ENCODE data around the gene CDC42BPA. TPM values are rescaled to one million over a fixed set of nuclear protein-coding genes. Genes with fewer than 3 reads are reported as not detected.

CDC42BPA gene
- total and polyA plus RNA-seq, 2 donors (not counting 3 experiments of a cell fraction or from before 2014, with no cell fraction given), result 26.1 to 92.6 TPM

DNA sequence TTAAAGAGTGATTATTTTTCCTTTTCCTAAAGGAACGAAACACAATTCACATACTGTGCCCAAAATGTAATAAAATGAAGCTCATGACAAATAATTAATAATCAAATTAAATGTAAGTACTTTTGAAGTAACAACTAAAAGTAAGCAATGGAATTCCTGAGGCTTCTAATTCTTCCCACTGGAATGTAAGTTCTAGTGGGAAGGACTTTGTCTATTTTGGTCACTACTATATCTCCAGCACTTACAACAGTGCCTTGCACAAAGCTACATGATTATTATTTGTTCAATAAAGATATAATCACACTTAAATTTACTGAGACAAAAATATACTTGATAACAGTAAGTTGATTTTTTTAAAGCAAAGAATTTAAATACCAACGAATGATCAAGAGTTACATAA, 249.4 kb downstream of the CDC42BPA start:
- POLR2A ChIA-PET, result no interaction called here
- TF ChIP-seq POLR2AphosphoS5 (IDR thresholded peaks at IDR 0.05; ENCODE audit: insufficient read depth, low read depth, low read length) (no peak), FOS (IDR thresholded peaks at IDR 0.05; ENCODE audit: borderline replicate concordance, insufficient read depth, low read length) (no peak), MYC (IDR thresholded peaks at IDR 0.05; ENCODE audit: low read depth, low read length) (no peak), POLR2A (IDR thresholded peaks at IDR 0.05; ENCODE audit: low read depth, low read length) (no peak), EZH2 (IDR thresholded peaks at IDR 0.05; ENCODE audit: borderline replicate concordance, low read depth, low read length, severe bottlenecking) (no peak)

DNA sequence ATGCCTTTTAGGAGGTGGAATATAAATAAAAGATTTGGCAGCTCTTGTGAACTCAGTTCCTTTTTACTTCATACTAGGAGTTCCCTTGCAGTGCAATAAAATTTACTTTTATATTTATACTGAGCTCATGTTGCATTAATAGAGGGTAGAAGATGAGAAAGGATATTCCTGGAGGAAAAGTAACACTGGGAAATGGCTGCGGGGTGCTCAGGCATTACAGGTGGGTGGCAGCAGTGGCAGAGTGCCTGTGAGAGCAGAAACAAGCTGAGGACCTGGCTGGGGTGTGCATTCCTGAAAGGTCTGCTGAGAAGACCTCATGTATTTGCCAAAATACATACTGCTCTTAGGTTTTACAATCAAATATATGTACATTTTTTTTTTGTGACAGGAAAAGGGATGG, 251.3 kb downstream of the CDC42BPA start:
- TF ChIP-seq FOS (IDR thresholded peaks at IDR 0.05; ENCODE audit: borderline replicate concordance, insufficient read depth, low read length) (no peak), EZH2 (IDR thresholded peaks at IDR 0.05; ENCODE audit: borderline replicate concordance, low read depth, low read length, severe bottlenecking) (no peak), POLR2AphosphoS5 (IDR thresholded peaks at IDR 0.05; ENCODE audit: insufficient read depth, low read depth, low read length) (no peak), GATA2 (IDR thresholded peaks at IDR 0.05; ENCODE audit: insufficient read depth, insufficient read length, low read depth, low read length) (no peak), POLR2A (IDR thresholded peaks at IDR 0.05; ENCODE audit: low read depth, low read length) (no peak), MYC (IDR thresholded peaks at IDR 0.05; ENCODE audit: low read depth, low read length) (no peak), JUN (IDR thresholded peaks at IDR 0.05; ENCODE audit: borderline replicate concordance, insufficient read depth, insufficient read length, low read depth) (no peak)
- TF ChIP-seq, protein P1, sequence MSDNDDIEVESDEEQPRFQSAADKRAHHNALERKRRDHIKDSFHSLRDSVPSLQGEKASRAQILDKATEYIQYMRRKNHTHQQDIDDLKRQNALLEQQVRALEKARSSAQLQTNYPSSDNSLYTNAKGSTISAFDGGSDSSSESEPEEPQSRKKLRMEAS (IDR thresholded peaks at IDR 0.05; ENCODE audit: insufficient read depth, insufficient read length), result no peak
- TF ChIP-seq, protein P2, sequence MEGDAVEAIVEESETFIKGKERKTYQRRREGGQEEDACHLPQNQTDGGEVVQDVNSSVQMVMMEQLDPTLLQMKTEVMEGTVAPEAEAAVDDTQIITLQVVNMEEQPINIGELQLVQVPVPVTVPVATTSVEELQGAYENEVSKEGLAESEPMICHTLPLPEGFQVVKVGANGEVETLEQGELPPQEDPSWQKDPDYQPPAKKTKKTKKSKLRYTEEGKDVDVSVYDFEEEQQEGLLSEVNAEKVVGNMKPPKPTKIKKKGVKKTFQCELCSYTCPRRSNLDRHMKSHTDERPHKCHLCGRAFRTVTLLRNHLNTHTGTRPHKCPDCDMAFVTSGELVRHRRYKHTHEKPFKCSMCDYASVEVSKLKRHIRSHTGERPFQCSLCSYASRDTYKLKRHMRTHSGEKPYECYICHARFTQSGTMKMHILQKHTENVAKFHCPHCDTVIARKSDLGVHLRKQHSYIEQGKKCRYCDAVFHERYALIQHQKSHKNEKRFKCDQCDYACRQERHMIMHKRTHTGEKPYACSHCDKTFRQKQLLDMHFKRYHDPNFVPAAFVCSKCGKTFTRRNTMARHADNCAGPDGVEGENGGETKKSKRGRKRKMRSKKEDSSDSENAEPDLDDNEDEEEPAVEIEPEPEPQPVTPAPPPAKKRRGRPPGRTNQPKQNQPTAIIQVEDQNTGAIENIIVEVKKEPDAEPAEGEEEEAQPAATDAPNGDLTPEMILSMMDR (IDR thresholded peaks at IDR 0.05; ENCODE audit: extremely low read depth in 1 of 2, insufficient read depth in 1 of 2, low read depth in 1 of 2, low read length in 2 of 2), result no peak
- Histone ChIP-seq H3K9me3 (replicated peaks; ENCODE audit: control insufficient read depth, insufficient read depth, low read length) (no peaks in the 10 kb centered on the region), H3K27ac (ENCODE audit: insufficient read depth, low read depth, low read length) (no peak overlapping the region), H3K36me3 (ENCODE audit: control insufficient read depth in 2 of 2, extremely low read depth in 1 of 2, insufficient read depth in 2 of 2, low read length in 2 of 2) (peaks cover 2% of the 10 kb centered on the region in 2 experiments), H3K4me3 (replicated peaks in 1 of 3; ENCODE audit: insufficient read depth in 1 of 3, low read depth in 1 of 3, low read length in 3 of 3) (no peak overlapping the region), H3K4me1 (ENCODE audit: control insufficient read depth, extremely low read depth, insufficient read depth, low read length) (peaks cover 11% of the 10 kb centered on the region), H2AFZ (ENCODE audit: low read depth, low read length) (no peak overlapping the region), H4K20me1 (replicated peaks; ENCODE audit: control insufficient read depth, extremely low read depth, insufficient read depth, low read length) (no peaks in the 10 kb centered on the region), H3K79me2 (ENCODE audit: control insufficient read depth, insufficient read depth, low read length) (no peaks in the 10 kb centered on the region), H3K27me3 (ENCODE audit: control insufficient read depth in 2 of 2, insufficient read depth in 2 of 2, low read length in 2 of 2) (no peaks in the 10 kb centered on the region), H3K9me1 (replicated peaks; ENCODE audit: control insufficient read depth, extremely low read depth, insufficient read depth, low read length) (no peaks in the 10 kb centered on the region), H3K4me2 (ENCODE audit: insufficient read depth, low read length) (no peak overlapping the region), H3K9ac (replicated peaks; ENCODE audit: extremely low read depth, insufficient read depth, low read length) (no peak overlapping the region)
- ChIA-PET POLR2A (no interaction called here), CTCF (interaction anchor here (0.9 to 1.8 kb wide), 8 partner anchors 8 to 58 kb away, joined by 3 to 5 read pairs (median 4); no protein-coding TSS in a partner anchor)
- no peak for DNase-seq (ENCODE audit: low read depth, low spot score)
- no TSS peak for BruUV-seq (replicated peaks)
- dilution Hi-C loops (cut with MboI; ENCODE audit: extremely low pct_ligation_motif_present, low sequenced_read_pairs) (no loop called here), intact Hi-C loops (cut with micrococcal nuclease) (no loop called here)
- no peak for FAIRE-seq

More for the DNA sequence above, 249.4 kb downstream of the CDC42BPA start:
- BruUV-seq (replicated peaks), result no TSS peak
- Histone ChIP-seq H4K20me1 (replicated peaks; ENCODE audit: control insufficient read depth, extremely low read depth, insufficient read depth, low read length) (no peaks in the 10 kb centered on the region), H3K4me2 (ENCODE audit: insufficient read depth, low read length) (no peak overlapping the region), H3K9me3 (replicated peaks; ENCODE audit: control insufficient read depth, insufficient read depth, low read length) (no peaks in the 10 kb centered on the region), H3K9ac (replicated peaks; ENCODE audit: extremely low read depth, insufficient read depth, low read length) (no peak overlapping the region), H3K4me3 (replicated peaks in 1 of 3; ENCODE audit: insufficient read depth in 1 of 3, low read depth in 1 of 3, low read length in 3 of 3) (no peak overlapping the region), H3K9me1 (replicated peaks; ENCODE audit: control insufficient read depth, extremely low read depth, insufficient read depth, low read length) (no peaks in the 10 kb centered on the region), H3K79me2 (ENCODE audit: control insufficient read depth, insufficient read depth, low read length) (no peaks in the 10 kb centered on the region), H2AFZ (ENCODE audit: low read depth, low read length) (no peak overlapping the region), H3K27ac (ENCODE audit: insufficient read depth, low read depth, low read length) (no peak overlapping the region), H3K27me3 (ENCODE audit: control insufficient read depth in 2 of 2, insufficient read depth in 2 of 2, low read length in 2 of 2) (no peaks in the 10 kb centered on the region), H3K36me3 (ENCODE audit: control insufficient read depth in 2 of 2, extremely low read depth in 1 of 2, insufficient read depth in 2 of 2, low read length in 2 of 2) (peaks cover 2 to 4% of the 10 kb centered on the region in 2 experiments), H3K4me1 (ENCODE audit: control insufficient read depth, extremely low read depth, insufficient read depth, low read length) (no peaks in the 10 kb centered on the region)
- DNase-seq (ENCODE audit: low read depth, low spot score) (no peak), FAIRE-seq (no peak)
- CTCF ChIA-PET, result interaction anchor here (1.2 kb wide), 1 partner anchor 379 kb away, joined by 3 read pairs; no protein-coding TSS in a partner anchor
- dilution Hi-C loops (cut with MboI; ENCODE audit: extremely low pct_ligation_motif_present, low sequenced_read_pairs) (no loop called here), intact Hi-C loops (cut with micrococcal nuclease) (no loop called here)

Data from endothelial cell of umbilical vein (primary cell).